PC-3 (cell line): Measurements from ENCODE around the gene ZDHHC8.

Experiments used
- EZH2 ChIP-seq: fragments of 300-600 bp; sonication (generic); IDR thresholded peaks from one replicate; pipeline ENCODE4 v1.6.1; 2017; ENCODE audit warnings: antibody characterized with exemption, mild to moderate bottlenecking, low read length; ENCODE audit not compliant: unreplicated experiment
- TF ChIP-seq, protein P1 (sequence below): fragments of 300-600 bp; sonication (generic); conservative IDR thresholded peaks from 2 replicates; pipeline ENCODE4 v1.5.1; 2017; ENCODE audit warnings: antibody characterized with exemption, low read depth, mild to moderate bottlenecking, low read length

- TF ChIP-seq, protein P1, sequence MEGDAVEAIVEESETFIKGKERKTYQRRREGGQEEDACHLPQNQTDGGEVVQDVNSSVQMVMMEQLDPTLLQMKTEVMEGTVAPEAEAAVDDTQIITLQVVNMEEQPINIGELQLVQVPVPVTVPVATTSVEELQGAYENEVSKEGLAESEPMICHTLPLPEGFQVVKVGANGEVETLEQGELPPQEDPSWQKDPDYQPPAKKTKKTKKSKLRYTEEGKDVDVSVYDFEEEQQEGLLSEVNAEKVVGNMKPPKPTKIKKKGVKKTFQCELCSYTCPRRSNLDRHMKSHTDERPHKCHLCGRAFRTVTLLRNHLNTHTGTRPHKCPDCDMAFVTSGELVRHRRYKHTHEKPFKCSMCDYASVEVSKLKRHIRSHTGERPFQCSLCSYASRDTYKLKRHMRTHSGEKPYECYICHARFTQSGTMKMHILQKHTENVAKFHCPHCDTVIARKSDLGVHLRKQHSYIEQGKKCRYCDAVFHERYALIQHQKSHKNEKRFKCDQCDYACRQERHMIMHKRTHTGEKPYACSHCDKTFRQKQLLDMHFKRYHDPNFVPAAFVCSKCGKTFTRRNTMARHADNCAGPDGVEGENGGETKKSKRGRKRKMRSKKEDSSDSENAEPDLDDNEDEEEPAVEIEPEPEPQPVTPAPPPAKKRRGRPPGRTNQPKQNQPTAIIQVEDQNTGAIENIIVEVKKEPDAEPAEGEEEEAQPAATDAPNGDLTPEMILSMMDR: no peak
- no peak for TF ChIP-seq EZH2
Observed at GRCh38 chr22:20106205-20106848, 25.3 kb upstream of the ZDHHC8 start.
